Smooth muscle cell (in vitro differentiated cells): ENCODE measurements around the gene KIF6. TPM values are rescaled to one million over a fixed set of nuclear protein-coding genes. Genes with fewer than 3 reads are reported as not detected.

ENCODE experiments used
- DNase-seq: peaks from one replicate; lab custom pipeline; 2025; ENCODE audit not compliant: unreplicated experiment; lab: John Stamatoyannopoulos, UW
- H2AFZ ChIP-seq: fragments of 200-600 bp; sonication (generic); 2 replicates; pipeline ENCODE4 v1.6.0; 2016; ENCODE audit warnings: antibody characterized with exemption, low read depth, mild to moderate bottlenecking
- H3F3A ChIP-seq: fragments of 200-600 bp; sonication (generic); 2 replicates; pipeline ENCODE4 v1.6.0; 2017; ENCODE audit warnings: antibody characterized with exemption, low read depth
- H3K27ac ChIP-seq: fragments of 200-600 bp; sonication (generic); 2 replicates; pipeline ENCODE4 v1.5.1; 2016; ENCODE audit warnings: low read depth, mild to moderate bottlenecking
- H3K27me3 ChIP-seq: fragments of 200-600 bp; sonication (generic); 2 replicates; pipeline ENCODE4 v1.6.1; 2016; ENCODE audit warnings: low read depth, mild to moderate bottlenecking
- H3K36me3 ChIP-seq: fragments of 200-600 bp; sonication (generic); 2 replicates; pipeline ENCODE4 v1.5.1; 2016; ENCODE audit warnings: low read depth
- H3K4me1 ChIP-seq: fragments of 200-600 bp; sonication (generic); 2 replicates; pipeline ENCODE4 v1.5.1; 2016; ENCODE audit warnings: low read depth
- H3K4me2 ChIP-seq: fragments of 200-600 bp; sonication (generic); 2 replicates; pipeline ENCODE4 v1.6.0; 2016; ENCODE audit warnings: mild to moderate bottlenecking
- H3K4me3 ChIP-seq: fragments of 200-600 bp; sonication (generic); 2 replicates; pipeline ENCODE4 v1.5.1; 2016; ENCODE audit warnings: mild to moderate bottlenecking
- H3K79me2 ChIP-seq: fragments of 200-600 bp; sonication (generic); 2 replicates; pipeline ENCODE4 v1.6.0; 2016; ENCODE audit warnings: low read depth, mild to moderate bottlenecking
- H3K9ac ChIP-seq: fragments of 200-600 bp; sonication (generic); 2 replicates; pipeline ENCODE4 v1.6.0; 2016; ENCODE audit warnings: low read depth
- H3K9me3 ChIP-seq: fragments of 200-600 bp; sonication (generic); replicated peaks from 2 replicates; pipeline ENCODE4 v1.5.1; 2016; ENCODE audit warnings: low read depth
- H4K20me1 ChIP-seq: fragments of 200-600 bp; sonication (generic); 2 replicates; pipeline ENCODE4 v1.6.0; 2016; ENCODE audit warnings: low read depth
- WGBS: methylation state at CpG from one replicate; pipeline ENCODE4 v1.1.7; 2016; ENCODE audit warnings: low lambda C conversion rate; 5-methylcytosine and 5-hydroxymethylcytosine counted together
- polyA plus RNA-seq: library from polyadenylated mRNA; unstranded; fragments of >200 nt; fragmentation: Nextera tagmentation; extraction: Ambion mirVana; gene quantifications from 2 replicates; pipeline ENCODE4 v1.2.1, GENCODE V29; 2016
- total RNA-seq: library from RNA; depleted of rRNA; stranded (reverse); fragments of >200 nt; gene quantifications from 2 replicates; pipeline ENCODE4 v1.2.3, GENCODE V29; 2014
- TF ChIP-seq, protein P1 (sequence below): fragments of 200-600 bp; sonication (generic); IDR thresholded peaks from 2 replicates; pipeline ENCODE4 v1.5.1; 2017; ENCODE audit warnings: borderline replicate concordance, mild to moderate bottlenecking, antibody characterized with exemption; ENCODE audit not compliant: insufficient read depth, poor library complexity, severe bottlenecking

The KIF6 gene
- total and polyA plus RNA-seq, 2 experiments from 2014 or later: 1.1 to 1.5 TPM

GRCh38 chr6:39347906-39348585 is 377.2 kb downstream of the KIF6 start:
- no peak overlapping the region for H3K4me2 ChIP-seq
- H3K27me3 ChIP-seq: peaks cover 6% of the 10 kb centered on the region
- no peak overlapping the region for H3K9ac ChIP-seq
- 39% methylated on average over 9 of the region's 9 CpGs for WGBS
- no peaks in the 10 kb centered on the region for H3K79me2 ChIP-seq
- H2AFZ ChIP-seq: no peak overlapping the region
- peaks cover 8% of the 10 kb centered on the region for H3K4me1 ChIP-seq
- H3K27ac ChIP-seq: no peak overlapping the region
- no peaks in the 10 kb centered on the region for H3F3A ChIP-seq
- DNase-seq: peak; percentile 23
- H3K4me3 ChIP-seq: no peak overlapping the region
- H3K36me3 ChIP-seq: no peaks in the 10 kb centered on the region
- H4K20me1 ChIP-seq: no peaks in the 10 kb centered on the region
- TF ChIP-seq, protein P1, sequence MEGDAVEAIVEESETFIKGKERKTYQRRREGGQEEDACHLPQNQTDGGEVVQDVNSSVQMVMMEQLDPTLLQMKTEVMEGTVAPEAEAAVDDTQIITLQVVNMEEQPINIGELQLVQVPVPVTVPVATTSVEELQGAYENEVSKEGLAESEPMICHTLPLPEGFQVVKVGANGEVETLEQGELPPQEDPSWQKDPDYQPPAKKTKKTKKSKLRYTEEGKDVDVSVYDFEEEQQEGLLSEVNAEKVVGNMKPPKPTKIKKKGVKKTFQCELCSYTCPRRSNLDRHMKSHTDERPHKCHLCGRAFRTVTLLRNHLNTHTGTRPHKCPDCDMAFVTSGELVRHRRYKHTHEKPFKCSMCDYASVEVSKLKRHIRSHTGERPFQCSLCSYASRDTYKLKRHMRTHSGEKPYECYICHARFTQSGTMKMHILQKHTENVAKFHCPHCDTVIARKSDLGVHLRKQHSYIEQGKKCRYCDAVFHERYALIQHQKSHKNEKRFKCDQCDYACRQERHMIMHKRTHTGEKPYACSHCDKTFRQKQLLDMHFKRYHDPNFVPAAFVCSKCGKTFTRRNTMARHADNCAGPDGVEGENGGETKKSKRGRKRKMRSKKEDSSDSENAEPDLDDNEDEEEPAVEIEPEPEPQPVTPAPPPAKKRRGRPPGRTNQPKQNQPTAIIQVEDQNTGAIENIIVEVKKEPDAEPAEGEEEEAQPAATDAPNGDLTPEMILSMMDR: peak; percentile 88
- H3K9me3 ChIP-seq: no peaks in the 10 kb centered on the region

DNA sequence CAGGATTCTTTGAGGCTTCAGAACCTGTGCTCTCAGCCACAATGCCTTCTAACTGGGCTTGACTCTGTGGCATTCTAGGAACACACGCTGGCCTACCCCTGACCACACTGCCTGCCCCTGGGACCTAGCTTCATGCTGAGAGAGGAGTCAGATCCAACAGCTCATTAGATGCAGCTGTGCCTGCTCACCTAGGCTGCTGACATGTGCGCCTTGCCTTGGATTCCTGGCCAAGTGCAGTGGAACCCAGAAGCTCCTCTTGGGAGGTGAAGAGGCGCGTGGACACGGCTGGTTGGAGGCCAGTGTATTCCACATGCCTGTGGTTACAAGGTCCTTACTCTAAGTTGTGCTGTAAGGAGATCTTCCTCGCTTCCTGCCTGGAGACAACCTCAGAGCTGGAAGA is 378.0 kb downstream of the KIF6 start:
- no peak overlapping the region for H3K9ac ChIP-seq
- no peaks in the 10 kb centered on the region for H4K20me1 ChIP-seq
- 92% methylated on average over 6 of the region's 6 CpGs for WGBS
- H3K4me3 ChIP-seq: no peak overlapping the region
- H2AFZ ChIP-seq: no peak overlapping the region
- no peaks in the 10 kb centered on the region for H3F3A ChIP-seq
- no peak overlapping the region for H3K4me2 ChIP-seq
- peaks cover 8% of the 10 kb centered on the region for H3K4me1 ChIP-seq
- no peak for DNase-seq
- TF ChIP-seq, protein P1: no peak
- H3K36me3 ChIP-seq: no peaks in the 10 kb centered on the region
- H3K9me3 ChIP-seq: no peaks in the 10 kb centered on the region
- no peaks in the 10 kb centered on the region for H3K79me2 ChIP-seq
- no peak overlapping the region for H3K27ac ChIP-seq
- H3K27me3 ChIP-seq: peaks cover 6% of the 10 kb centered on the region

- H3K27me3 ChIP-seq: peaks cover 17% of the 10 kb centered on the region
- no peaks in the 10 kb centered on the region for H3K36me3 ChIP-seq
- peaks cover 10% of the 10 kb centered on the region for H3K4me1 ChIP-seq
- no peak overlapping the region for H3K4me3 ChIP-seq
- H2AFZ ChIP-seq: no peak overlapping the region
- no peak overlapping the region for H3K9ac ChIP-seq
- TF ChIP-seq, protein P1: no peak
- no peak overlapping the region for H3K4me2 ChIP-seq
- no peaks in the 10 kb centered on the region for H3F3A ChIP-seq
- no peak for DNase-seq
- no peak overlapping the region for H3K27ac ChIP-seq
- no peaks in the 10 kb centered on the region for H3K79me2 ChIP-seq
- no peaks in the 10 kb centered on the region for H4K20me1 ChIP-seq
- 81% methylated on average over 7 of the region's 7 CpGs for WGBS
- no peaks in the 10 kb centered on the region for H3K9me3 ChIP-seq
Observed at GRCh38 chr6:39344821-39345280, 380.4 kb downstream of the KIF6 start.

DNA sequence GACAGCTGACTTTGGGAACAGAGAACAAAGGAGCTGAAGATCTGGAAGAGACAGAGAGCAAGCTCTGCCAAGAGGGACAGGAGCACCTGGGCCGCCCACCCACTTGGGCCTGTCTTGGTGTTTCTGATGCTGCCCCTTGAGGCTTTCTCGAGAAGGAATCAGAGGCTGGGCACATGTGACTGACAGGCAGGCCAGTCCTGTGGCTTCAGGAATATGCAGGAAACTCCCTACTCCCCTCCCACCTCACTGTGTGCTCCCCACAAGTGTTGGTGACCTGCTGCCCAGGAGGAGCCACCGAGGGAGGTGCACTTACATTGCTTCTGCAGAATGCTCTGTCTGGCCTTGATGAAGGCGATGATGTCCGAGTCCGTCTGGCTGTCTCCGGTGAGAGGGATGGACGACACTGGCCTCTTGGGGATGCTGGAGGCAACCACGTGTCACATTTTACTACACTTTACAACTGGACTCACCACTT is 381.8 kb downstream of the KIF6 start:
- Histone ChIP-seq H3K27ac (no peak overlapping the region), H3K4me1 (peaks cover 15% of the 10 kb centered on the region), H3F3A (no peaks in the 10 kb centered on the region), H2AFZ (no peak overlapping the region), H3K9me3 (no peaks in the 10 kb centered on the region), H3K9ac (no peak overlapping the region), H3K4me2 (no peak overlapping the region), H3K79me2 (no peaks in the 10 kb centered on the region), H4K20me1 (no peaks in the 10 kb centered on the region), H3K27me3 (peaks cover 12% of the 10 kb centered on the region), H3K36me3 (no peaks in the 10 kb centered on the region), H3K4me3 (no peak overlapping the region)
- WGBS: 90% methylated on average over 9 of the region's 9 CpGs
- TF ChIP-seq, protein P1: no peak
- DNase-seq: no peak
